ENCODE measurements around the gene SFXN5.

GRCh38 chr2:73106791-73107190, 35.3 kb upstream of the SFXN5 start:
- no peak for TF ChIP-seq CTCF (conservative IDR thresholded peaks at IDR 0.05; ENCODE audit: low read depth, low read length)
- no peak for TF ChIP-seq EZH2 (IDR thresholded peaks at IDR 0.05; ENCODE audit: low read length, unreplicated experiment)
